Measurements from ENCODE around the gene MYBBP1A. TPM values are rescaled to one million over a fixed set of nuclear protein-coding genes. Genes with fewer than 3 reads are reported as not detected.

MYBBP1A gene
- total RNA-seq, 1 donor from 2014 or later: 47.9 TPM

DNA sequence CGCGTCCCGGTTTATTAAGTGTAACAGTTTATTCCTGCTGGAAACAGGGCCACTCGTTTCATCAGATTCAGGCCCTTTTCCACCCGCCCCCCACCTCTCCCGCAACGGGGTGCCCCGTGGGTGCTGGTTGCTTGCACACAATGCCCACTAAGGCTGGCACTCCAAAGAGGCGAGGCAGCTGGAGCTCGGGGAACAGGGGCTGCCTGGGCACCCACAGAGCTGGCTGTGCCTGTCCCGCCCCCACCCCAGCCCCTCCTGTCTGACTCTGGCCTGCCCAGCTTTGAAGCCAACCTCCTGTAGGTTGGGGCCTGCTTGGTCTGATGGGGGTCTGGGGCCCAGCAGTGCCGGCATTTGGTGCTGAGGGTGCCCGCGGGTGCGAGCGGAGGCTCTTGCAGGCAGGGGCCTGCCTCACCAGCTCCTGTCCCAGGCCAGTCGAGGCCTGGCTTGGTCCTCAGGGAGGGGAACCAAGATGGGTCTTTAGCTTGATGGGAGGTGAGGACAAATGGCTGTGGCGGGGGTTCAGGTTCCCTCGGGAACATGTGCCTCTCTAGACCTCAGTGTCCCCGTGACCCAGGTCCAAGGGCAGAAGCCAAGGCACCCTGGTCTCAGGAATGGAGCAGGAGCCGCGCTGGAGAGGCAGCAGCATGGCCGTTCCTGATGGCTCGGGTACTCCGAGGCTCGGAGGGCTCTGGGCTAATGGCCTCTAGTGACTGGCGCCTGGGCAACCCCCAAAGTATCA lies 20.1 kb downstream of the MYBBP1A start:
- H3K4me1 Mint-ChIP-seq (ENCODE audit: unreplicated experiment): peaks cover 2% of the 10 kb centered on the region
- TF ChIP-seq, protein P1, sequence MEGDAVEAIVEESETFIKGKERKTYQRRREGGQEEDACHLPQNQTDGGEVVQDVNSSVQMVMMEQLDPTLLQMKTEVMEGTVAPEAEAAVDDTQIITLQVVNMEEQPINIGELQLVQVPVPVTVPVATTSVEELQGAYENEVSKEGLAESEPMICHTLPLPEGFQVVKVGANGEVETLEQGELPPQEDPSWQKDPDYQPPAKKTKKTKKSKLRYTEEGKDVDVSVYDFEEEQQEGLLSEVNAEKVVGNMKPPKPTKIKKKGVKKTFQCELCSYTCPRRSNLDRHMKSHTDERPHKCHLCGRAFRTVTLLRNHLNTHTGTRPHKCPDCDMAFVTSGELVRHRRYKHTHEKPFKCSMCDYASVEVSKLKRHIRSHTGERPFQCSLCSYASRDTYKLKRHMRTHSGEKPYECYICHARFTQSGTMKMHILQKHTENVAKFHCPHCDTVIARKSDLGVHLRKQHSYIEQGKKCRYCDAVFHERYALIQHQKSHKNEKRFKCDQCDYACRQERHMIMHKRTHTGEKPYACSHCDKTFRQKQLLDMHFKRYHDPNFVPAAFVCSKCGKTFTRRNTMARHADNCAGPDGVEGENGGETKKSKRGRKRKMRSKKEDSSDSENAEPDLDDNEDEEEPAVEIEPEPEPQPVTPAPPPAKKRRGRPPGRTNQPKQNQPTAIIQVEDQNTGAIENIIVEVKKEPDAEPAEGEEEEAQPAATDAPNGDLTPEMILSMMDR (IDR thresholded peaks at IDR 0.05): no peak
- H3K27me3 Mint-ChIP-seq (ENCODE audit: unreplicated experiment): peaks cover 4% of the 10 kb centered on the region
- H3K36me3 Mint-ChIP-seq (ENCODE audit: unreplicated experiment): peaks cover 3% of the 10 kb centered on the region
- H3K9me3 Mint-ChIP-seq (ENCODE audit: unreplicated experiment): no peaks in the 10 kb centered on the region
- no peak for DNase-seq (ENCODE audit: extremely low spot score, unreplicated experiment)
- H3K27ac Mint-ChIP-seq (ENCODE audit: unreplicated experiment): no peak overlapping the region
- no peak overlapping the region for H3K4me3 Mint-ChIP-seq (ENCODE audit: unreplicated experiment)

DNA sequence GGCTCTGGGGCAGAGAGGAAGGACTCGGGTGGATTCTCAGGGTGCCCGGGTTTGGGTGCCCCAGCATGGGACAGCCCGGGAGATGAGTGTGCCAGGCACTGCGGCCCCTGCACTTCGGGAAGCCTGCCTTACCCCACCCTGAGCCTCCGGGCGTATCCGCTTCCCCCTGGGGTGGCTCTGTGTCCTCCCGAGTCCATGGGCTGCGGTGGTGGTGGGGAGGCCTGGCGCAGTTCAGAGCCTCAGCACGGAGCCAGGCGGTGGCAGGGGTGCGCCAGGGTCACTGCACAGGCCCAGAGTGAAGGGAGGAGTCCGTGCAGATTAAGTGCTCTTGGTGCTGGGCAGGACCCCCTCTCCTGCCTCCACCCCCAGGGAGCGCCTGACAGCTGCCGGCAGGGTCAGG lies 20.7 kb downstream of the MYBBP1A start:
- no peak overlapping the region for H3K4me3 Mint-ChIP-seq (ENCODE audit: unreplicated experiment)

DNA sequence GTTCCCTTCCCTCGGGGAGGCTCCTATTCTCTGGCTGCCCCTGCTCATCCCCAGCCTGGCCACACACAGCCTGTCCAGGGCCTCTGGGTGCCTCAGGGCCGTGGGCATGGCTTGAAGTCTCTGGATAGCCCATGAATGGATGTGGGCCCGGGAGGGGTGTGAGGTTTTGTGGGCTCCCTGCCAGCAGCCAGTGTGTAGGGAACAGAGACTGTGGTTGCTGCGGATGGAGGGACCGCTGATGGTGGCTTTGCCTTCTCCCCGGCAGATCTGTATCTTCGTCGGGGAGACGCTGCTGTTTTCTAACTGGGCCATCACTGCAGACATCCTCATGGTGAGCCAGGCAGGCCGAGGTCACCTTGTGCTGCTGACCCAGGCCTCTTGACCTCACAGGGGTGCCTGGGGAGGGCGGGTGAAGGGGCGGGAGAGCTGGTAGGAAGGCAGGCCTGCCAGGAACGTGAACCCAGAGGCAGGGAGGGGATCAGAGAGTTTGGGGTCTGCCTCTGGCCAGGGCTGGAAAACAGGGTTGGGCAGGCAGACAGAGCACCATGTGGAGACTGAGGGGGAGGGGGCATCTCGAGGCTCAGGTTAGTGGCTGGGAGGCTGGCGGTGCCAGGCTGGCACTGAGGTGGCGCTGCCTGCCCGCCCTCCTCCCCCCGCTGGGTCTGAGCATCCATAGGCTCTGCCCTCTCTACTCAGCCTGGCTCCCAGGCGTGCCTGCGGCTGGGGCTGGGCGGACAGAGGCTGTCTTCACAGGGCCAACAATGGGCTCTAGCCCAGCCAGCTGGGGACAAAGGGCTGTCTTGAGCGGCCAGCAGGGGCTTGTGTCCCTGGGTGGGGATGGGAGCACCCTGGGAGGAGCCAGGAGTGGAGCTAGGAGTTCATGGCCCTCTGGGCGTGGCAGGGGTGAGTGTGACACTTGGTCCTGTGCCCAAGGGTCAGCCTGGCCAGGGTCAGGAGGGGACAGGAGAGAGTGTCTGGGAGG lies 21.4 kb downstream of the MYBBP1A start:
- no peak for DNase-seq (ENCODE audit: extremely low spot score, unreplicated experiment)

More for the DNA sequence above, 20.7 kb downstream of the MYBBP1A start:
- no peak overlapping the region for H3K27ac Mint-ChIP-seq (ENCODE audit: unreplicated experiment)
- no peak for DNase-seq (ENCODE audit: extremely low spot score, unreplicated experiment)
- H3K36me3 Mint-ChIP-seq (ENCODE audit: unreplicated experiment): no peaks in the 10 kb centered on the region
- H3K4me1 Mint-ChIP-seq (ENCODE audit: unreplicated experiment): peaks cover 2% of the 10 kb centered on the region
- peaks cover 5% of the 10 kb centered on the region for H3K27me3 Mint-ChIP-seq (ENCODE audit: unreplicated experiment)
- H3K9me3 Mint-ChIP-seq (ENCODE audit: unreplicated experiment): no peaks in the 10 kb centered on the region
- TF ChIP-seq, protein P1 (IDR thresholded peaks at IDR 0.05): no peak

DNA sequence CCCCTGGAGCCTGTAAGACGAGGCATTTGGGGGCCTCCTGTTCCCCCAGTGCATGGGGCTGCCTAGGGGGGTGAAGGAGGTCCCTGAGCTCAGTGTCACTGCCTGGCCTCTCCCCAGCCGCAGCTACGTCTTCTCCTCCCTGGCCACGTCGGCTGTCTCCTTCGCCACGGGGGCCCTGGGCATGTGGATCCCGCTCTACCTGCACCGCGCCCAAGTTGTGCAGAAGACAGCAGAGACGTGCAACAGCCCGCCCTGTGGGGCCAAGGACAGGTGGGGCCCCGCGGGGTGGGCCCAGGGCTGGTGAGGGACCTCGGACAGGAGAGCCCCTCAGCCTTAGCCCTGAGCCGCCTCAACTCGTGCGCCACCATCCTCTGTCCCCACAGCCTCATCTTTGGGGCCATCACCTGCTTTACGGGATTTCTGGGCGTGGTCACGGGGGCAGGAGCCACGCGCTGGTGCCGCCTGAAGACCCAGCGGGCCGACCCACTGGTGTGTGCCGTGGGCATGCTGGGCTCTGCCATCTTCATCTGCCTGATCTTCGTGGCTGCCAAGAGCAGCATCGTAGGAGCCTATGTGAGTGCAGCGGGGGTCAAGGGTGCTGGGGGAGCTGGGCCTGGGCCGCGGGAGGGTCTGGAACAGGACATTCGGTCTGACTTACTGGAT lies 22.2 kb downstream of the MYBBP1A start:
- peaks cover 2% of the 10 kb centered on the region for H3K4me1 Mint-ChIP-seq (ENCODE audit: unreplicated experiment)
- no peaks in the 10 kb centered on the region for H3K36me3 Mint-ChIP-seq (ENCODE audit: unreplicated experiment)
- no peak overlapping the region for H3K27ac Mint-ChIP-seq (ENCODE audit: unreplicated experiment)
- no peak for DNase-seq (ENCODE audit: extremely low spot score, unreplicated experiment)
- H3K4me3 Mint-ChIP-seq (ENCODE audit: unreplicated experiment): no peak overlapping the region
- H3K9me3 Mint-ChIP-seq (ENCODE audit: unreplicated experiment): no peaks in the 10 kb centered on the region
- H3K27me3 Mint-ChIP-seq (ENCODE audit: unreplicated experiment): peaks cover 8% of the 10 kb centered on the region
- TF ChIP-seq, protein P1 (IDR thresholded peaks at IDR 0.05): no peak

More for the DNA sequence above, 21.4 kb downstream of the MYBBP1A start:
- H3K36me3 Mint-ChIP-seq (ENCODE audit: unreplicated experiment): no peaks in the 10 kb centered on the region
- H3K4me1 Mint-ChIP-seq (ENCODE audit: unreplicated experiment): peaks cover 2% of the 10 kb centered on the region
- H3K27me3 Mint-ChIP-seq (ENCODE audit: unreplicated experiment): peaks cover 6% of the 10 kb centered on the region
- no peak overlapping the region for H3K4me3 Mint-ChIP-seq (ENCODE audit: unreplicated experiment)
- H3K27ac Mint-ChIP-seq (ENCODE audit: unreplicated experiment): no peak overlapping the region
- no peaks in the 10 kb centered on the region for H3K9me3 Mint-ChIP-seq (ENCODE audit: unreplicated experiment)
- TF ChIP-seq, protein P1 (IDR thresholded peaks at IDR 0.05): no peak
